Coronary artery (tissue), 2 donors: Measurements from ENCODE around the gene PFDN5.
A peak's percentile ranks its signal among the peaks of the same experiment; 100 is the strongest.

Source experiments
- DNase-seq: peaks from one replicate; pipeline ENCODE4 v3.0.0-alpha.2; 2017; ENCODE audit warnings: low spot score
- H3K27ac ChIP-seq, 2 donors: fragments of 200-600 bp; sonication (generic); one replicate each; pipeline ENCODE4 v1.5.1; 2016 to 2019
- H3K4me3 ChIP-seq: fragments of 200-600 bp; sonication (generic); 2 replicates; pipeline ENCODE4 v1.5.1; 2016; ENCODE audit warnings: mild to moderate bottlenecking, moderate library complexity
- TF ChIP-seq, protein P1 (sequence below): fragments of 200-600 bp; sonication (generic); IDR thresholded peaks from one replicate; pipeline ENCODE4 v1.5.1; 2019; ENCODE audit warnings: antibody characterized with exemption

PFDN5 gene

GRCh38 chr12:53344487-53344823 lies 49.1 kb downstream of the PFDN5 start:
- H3K4me3 ChIP-seq, result peak overlapping the region; percentile 75
- TF ChIP-seq, protein P1, sequence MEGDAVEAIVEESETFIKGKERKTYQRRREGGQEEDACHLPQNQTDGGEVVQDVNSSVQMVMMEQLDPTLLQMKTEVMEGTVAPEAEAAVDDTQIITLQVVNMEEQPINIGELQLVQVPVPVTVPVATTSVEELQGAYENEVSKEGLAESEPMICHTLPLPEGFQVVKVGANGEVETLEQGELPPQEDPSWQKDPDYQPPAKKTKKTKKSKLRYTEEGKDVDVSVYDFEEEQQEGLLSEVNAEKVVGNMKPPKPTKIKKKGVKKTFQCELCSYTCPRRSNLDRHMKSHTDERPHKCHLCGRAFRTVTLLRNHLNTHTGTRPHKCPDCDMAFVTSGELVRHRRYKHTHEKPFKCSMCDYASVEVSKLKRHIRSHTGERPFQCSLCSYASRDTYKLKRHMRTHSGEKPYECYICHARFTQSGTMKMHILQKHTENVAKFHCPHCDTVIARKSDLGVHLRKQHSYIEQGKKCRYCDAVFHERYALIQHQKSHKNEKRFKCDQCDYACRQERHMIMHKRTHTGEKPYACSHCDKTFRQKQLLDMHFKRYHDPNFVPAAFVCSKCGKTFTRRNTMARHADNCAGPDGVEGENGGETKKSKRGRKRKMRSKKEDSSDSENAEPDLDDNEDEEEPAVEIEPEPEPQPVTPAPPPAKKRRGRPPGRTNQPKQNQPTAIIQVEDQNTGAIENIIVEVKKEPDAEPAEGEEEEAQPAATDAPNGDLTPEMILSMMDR, result no peak
- peak overlapping the region; percentile 80 to 88 for H3K27ac ChIP-seq
- DNase-seq, result peak; percentile 75

DNA sequence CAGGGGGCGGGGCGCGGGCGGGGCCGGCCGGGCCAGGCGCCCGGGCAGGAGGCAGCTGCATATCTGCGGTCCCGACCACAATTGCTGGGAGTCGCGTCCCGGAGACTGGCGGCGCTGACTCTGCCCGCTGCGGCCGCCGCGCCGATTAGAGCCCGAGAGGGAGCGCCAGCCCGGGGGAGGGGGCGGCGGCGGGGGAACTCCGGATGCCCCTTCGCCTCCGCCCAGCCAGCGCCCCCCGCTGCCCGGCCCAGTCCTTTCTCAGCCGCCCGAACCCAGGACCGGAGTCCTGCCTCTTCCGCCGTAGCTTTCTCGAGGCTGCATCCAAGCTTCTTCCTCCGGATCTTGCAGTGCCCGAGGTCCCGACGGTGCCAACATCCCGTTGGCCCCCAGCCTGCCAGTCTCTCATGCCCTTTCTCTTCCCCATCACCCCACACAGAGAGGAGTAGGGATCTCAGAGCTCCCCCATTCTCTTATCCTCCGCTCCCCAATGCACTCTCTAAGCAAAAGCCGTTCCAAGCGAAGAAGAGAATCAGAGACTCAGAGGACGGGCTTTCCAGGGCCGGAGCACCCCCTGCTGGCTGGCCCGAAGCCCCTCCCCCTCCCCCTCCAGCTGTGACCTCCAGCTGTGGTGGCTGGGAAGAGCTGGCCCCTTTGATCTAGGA lies 49.6 kb downstream of the PFDN5 start:
- TF ChIP-seq, protein P1, result peak; percentile 86
- Histone ChIP-seq H3K4me3 (peak overlapping the region; percentile 75), H3K27ac (peak overlapping the region; percentile 80 to 88)
- DNase-seq, result peak; percentile 86

- peak; percentile 74 for DNase-seq
- peak overlapping the region; percentile 80 to 88 for H3K27ac ChIP-seq
- peak overlapping the region; percentile 75 for H3K4me3 ChIP-seq
These were observed 50.3 kb downstream of the PFDN5 start for GRCh38 chr12:53345486-53346188.

GRCh38 chr12:53346491-53346890 lies 51.1 kb downstream of the PFDN5 start:
- H3K27ac ChIP-seq, result peak overlapping the region in 1 of 2 donors; percentile 88
- no peak for DNase-seq

More at GRCh38 chr12:53345486-53346188, 50.3 kb downstream of the PFDN5 start:
- TF ChIP-seq, protein P1, result peak; percentile 12

DNA sequence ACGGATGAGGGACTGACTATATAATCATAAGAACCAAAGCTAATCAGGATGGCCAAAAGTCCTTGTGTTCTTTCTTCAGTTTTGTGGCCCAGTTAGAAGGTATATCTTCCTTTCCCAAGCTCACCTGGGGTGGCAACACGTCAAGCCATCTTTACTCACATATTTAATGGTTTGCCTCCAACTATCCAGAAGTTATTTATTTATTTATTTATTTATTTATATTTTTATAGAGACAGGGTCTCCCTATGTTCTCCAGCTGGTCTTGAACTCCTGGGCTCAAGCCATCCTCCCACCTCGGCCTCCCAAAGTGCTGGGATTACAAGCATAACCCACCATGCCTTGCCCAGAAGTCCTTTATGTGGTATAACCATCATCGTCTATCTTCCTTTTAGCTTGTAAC lies 52.6 kb downstream of the PFDN5 start:
- Histone ChIP-seq H3K4me3 (no peak overlapping the region), H3K27ac (no peak overlapping the region)
- TF ChIP-seq, protein P1, result no peak
- no peak for DNase-seq

More at GRCh38 chr12:53346491-53346890, 51.1 kb downstream of the PFDN5 start:
- TF ChIP-seq, protein P1, result no peak
- no peak overlapping the region for H3K4me3 ChIP-seq
